Thoracic aorta (tissue), 2 donors: ENCODE measurements around the gene FAM107B. TPM values are rescaled to one million over a fixed set of nuclear protein-coding genes. Genes with fewer than 3 reads are reported as not detected.

ENCODE experiments used
- ATAC-seq: fragments of 150-250 bp; one replicate; pipeline ENCODE4 v1.8.0; 2017; ENCODE audit warnings: low read depth; ENCODE audit not compliant: insufficient number of reproducible peaks, low FRiP score
- DNase-seq: peaks from one replicate; pipeline ENCODE4 v3.0.0-alpha.2; 2020; ENCODE audit warnings: low spot score
- H3K27ac ChIP-seq, 2 donors: fragments of 200-600 bp; sonication (generic); 1 replicate in 1 of 2; 2 replicates in 1 of 2; pipeline ENCODE4 v1.5.1; 2016; ENCODE audit warnings: mild to moderate bottlenecking in 2 of 2, moderate library complexity in 2 of 2
- H3K27me3 ChIP-seq: fragments of 200-600 bp; sonication (generic); replicated peaks from 2 replicates; pipeline ENCODE4 v1.6.0; 2016; ENCODE audit warnings: mild to moderate bottlenecking; ENCODE audit not compliant: insufficient read depth
- H3K36me3 ChIP-seq: fragments of 200-600 bp; sonication (generic); one replicate; pipeline ENCODE4 v1.5.1; 2016
- H3K4me1 ChIP-seq, 2 donors: fragments of 200-600 bp; sonication (generic); 1 replicate in 1 of 2; 2 replicates in 1 of 2; pipeline versions ENCODE4 v1.5.1 to v1.6.0; 2016; ENCODE audit warnings: low read depth in 2 of 2, mild to moderate bottlenecking in 1 of 2; ENCODE audit not compliant: control insufficient read depth in 1 of 2
- H3K4me3 ChIP-seq: fragments of 200-600 bp; sonication (generic); 2 replicates; pipeline ENCODE4 v1.5.1; 2016; ENCODE audit warnings: mild to moderate bottlenecking
- H3K9me3 ChIP-seq: fragments of 200-600 bp; sonication (generic); 2 replicates; pipeline ENCODE4 v1.5.1; 2016
- total RNA-seq, 2 donors: library from RNA; depleted of rRNA; stranded (reverse); fragments of >200 nt; gene quantifications; one replicate each; pipeline versions ENCODE4 v1.1.0 to v1.2.3, GENCODE V29; 2016
- TF ChIP-seq, protein P1 (sequence below): fragments of 200-600 bp; sonication (generic); IDR thresholded peaks from one replicate; pipeline ENCODE4 v1.5.1; 2019; ENCODE audit warnings: antibody characterized with exemption

The FAM107B gene
- total RNA-seq, 2 donors from 2014 or later, result 33.6 to 50.6 TPM

DNA sequence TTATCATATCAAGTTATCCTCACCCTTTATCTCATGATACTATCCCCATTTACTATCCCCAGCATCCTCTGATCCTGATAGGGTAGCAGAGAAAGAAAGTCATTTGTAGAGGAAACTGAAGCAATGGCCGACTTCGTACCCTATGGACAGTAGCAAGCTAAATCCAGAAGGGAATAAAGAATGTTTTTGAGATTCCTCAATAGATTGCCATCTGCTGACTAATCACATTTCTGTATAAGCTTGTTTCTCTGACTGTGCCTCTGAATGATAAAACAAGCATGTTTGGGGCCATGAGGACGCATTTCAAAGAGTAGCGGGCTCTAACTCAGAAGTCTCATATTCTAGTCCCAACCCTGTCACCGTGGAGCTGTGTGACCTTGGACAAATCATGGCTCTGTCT, 13.2 kb upstream of the FAM107B start:
- Histone ChIP-seq H3K4me1 (no peaks in the 10 kb centered on the region), H3K4me3 (no peak overlapping the region), H3K36me3 (no peaks in the 10 kb centered on the region), H3K9me3 (no peaks in the 10 kb centered on the region), H3K27ac (no peak overlapping the region), H3K27me3 (no peaks in the 10 kb centered on the region)
- DNase-seq (no peak), ATAC-seq (no peak)
- TF ChIP-seq, protein P1, sequence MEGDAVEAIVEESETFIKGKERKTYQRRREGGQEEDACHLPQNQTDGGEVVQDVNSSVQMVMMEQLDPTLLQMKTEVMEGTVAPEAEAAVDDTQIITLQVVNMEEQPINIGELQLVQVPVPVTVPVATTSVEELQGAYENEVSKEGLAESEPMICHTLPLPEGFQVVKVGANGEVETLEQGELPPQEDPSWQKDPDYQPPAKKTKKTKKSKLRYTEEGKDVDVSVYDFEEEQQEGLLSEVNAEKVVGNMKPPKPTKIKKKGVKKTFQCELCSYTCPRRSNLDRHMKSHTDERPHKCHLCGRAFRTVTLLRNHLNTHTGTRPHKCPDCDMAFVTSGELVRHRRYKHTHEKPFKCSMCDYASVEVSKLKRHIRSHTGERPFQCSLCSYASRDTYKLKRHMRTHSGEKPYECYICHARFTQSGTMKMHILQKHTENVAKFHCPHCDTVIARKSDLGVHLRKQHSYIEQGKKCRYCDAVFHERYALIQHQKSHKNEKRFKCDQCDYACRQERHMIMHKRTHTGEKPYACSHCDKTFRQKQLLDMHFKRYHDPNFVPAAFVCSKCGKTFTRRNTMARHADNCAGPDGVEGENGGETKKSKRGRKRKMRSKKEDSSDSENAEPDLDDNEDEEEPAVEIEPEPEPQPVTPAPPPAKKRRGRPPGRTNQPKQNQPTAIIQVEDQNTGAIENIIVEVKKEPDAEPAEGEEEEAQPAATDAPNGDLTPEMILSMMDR, result no peak

DNA sequence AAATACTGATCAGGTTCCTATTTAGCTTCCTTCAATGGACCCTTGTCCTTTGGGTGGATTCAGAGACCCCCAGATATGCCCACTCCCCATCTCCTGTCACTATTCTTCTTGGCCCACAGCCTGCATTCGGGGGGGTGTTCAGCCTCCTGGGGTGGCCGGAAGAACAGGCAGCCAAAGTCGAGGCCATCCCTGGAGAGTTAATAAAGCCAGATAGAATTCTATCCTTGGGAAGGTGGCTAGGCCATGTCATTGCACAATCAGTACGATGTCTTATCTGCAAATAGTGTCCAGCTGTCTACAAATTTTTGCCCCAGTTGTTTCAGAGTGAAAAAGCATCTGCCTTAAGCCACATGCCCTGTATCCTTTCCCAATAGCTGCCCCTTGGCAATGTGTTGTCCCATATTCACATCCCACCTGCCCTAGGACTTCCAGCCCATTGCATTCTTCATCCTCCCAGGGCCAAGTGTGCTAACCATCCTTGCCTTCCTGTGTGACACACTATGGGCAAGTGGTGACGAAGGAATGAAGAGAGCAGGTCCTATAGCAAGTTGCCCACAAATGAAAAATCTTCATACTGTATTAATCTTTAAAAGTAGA, 9.9 kb upstream of the FAM107B start:
- DNase-seq (no peak), ATAC-seq (no peak)
- Histone ChIP-seq H3K4me1 (peaks cover 0 to 3% of the 10 kb centered on the region in 2 donors), H3K27ac (no peak overlapping the region), H3K9me3 (no peaks in the 10 kb centered on the region), H3K4me3 (no peak overlapping the region), H3K27me3 (no peaks in the 10 kb centered on the region), H3K36me3 (no peaks in the 10 kb centered on the region)
- TF ChIP-seq, protein P1, result no peak

DNA sequence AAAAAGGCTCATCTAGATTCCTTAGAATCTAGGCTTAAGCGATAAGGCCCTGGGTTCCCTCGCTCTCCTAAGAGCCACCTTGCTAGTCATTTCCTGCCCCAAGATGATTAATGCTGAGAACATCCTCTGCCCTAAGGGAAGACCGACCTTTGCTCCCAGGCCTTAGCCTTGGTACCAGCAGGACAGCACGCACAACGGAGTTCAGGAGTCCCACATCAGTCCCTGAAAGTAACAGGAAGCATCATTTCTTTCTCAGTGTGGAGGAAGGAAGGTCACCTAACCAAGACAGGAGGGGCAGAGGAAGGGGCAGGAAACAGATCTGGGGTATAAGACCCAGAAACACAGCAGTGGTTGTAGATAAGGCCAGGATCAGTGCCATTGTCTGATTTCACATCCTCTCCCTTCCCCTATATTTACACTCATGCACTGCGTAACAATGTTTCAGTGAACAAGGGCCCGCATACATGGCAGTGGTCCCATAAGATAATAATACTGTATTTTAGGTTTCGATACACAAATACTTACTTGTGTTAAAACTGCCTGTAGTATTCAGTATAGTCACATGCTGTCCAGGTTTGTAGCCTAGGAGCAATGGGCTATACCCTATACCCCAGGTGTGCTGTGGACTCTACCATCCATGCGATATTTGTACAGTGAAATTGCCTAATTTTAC, 8.1 kb upstream of the FAM107B start:
- Histone ChIP-seq H3K27me3 (no peaks in the 10 kb centered on the region), H3K9me3 (no peaks in the 10 kb centered on the region), H3K36me3 (no peaks in the 10 kb centered on the region), H3K27ac (no peak overlapping the region), H3K4me1 (peaks cover 6 to 14% of the 10 kb centered on the region in 2 donors), H3K4me3 (no peak overlapping the region)
- ATAC-seq (no peak), DNase-seq (no peak)
- TF ChIP-seq, protein P1, result no peak

DNA sequence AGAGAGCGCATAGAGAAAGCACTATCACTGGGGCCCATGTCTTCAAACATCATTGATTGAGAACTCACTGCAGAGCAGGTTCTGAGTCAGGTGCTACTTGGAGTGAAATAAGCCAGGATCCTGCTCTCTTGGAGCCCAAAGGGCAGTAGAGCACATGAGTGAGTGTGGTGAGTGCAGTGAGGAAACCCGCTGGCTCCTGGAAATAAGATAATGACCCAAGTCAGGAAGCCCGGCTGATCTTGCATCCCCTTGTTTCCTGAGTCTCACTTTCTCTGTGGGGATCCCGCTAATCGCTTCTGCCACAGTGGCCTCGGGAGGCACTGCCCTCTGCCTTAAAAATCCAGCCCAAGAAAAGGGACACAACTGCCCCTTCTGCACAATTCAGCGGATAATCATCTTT, 7.1 kb upstream of the FAM107B start:
- TF ChIP-seq, protein P1, result no peak
- H3K36me3 ChIP-seq, result no peaks in the 10 kb centered on the region
- no peak for DNase-seq
- H3K4me1 ChIP-seq, result peaks cover 6 to 14% of the 10 kb centered on the region in 2 donors
- no peak overlapping the region for H3K27ac ChIP-seq
- no peaks in the 10 kb centered on the region for H3K9me3 ChIP-seq
- H3K27me3 ChIP-seq, result no peaks in the 10 kb centered on the region
- no peak for ATAC-seq
- H3K4me3 ChIP-seq, result no peak overlapping the region

DNA sequence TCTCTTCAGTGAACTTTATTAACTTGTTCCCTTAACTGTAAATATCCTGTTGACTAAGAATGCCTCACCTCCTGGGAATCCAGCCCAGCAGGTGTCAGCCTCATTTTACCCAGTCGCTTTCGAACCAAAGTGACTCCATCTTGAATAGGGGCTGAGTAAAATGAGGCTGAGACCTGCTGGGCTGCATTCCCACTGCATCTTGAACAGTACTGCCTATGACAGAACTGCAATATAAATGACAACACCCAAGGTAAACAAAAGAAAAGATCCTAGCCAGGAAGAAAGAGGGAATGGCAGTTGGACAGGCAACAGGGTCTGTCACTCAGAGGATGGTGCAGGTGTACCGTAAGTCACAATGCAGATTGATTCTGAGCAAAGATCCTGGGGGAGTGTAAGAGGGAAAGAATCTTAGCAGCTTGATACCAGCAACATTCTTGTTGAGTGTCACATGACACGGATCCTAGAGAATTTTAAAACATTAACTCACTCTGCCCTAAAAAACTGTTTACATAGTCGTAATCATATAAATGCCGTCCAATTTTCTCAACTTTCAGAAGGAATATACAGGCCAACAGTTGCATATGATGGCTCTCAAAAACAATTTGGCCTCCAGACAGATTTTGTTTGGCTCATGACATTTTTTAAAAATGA, 4.4 kb upstream of the FAM107B start:
- no peaks in the 10 kb centered on the region for H3K36me3 ChIP-seq
- no peak overlapping the region for H3K4me3 ChIP-seq
- ATAC-seq (no peak), DNase-seq (no peak)
- TF ChIP-seq, protein P1, result no peak
- H3K4me1 ChIP-seq, result peaks cover 6 to 14% of the 10 kb centered on the region in 2 donors
- no peaks in the 10 kb centered on the region for H3K27me3 ChIP-seq
- H3K27ac ChIP-seq, result no peak overlapping the region
- no peaks in the 10 kb centered on the region for H3K9me3 ChIP-seq
